ENCODE data around the gene BTNL9.

BTNL9 gene

DNA sequence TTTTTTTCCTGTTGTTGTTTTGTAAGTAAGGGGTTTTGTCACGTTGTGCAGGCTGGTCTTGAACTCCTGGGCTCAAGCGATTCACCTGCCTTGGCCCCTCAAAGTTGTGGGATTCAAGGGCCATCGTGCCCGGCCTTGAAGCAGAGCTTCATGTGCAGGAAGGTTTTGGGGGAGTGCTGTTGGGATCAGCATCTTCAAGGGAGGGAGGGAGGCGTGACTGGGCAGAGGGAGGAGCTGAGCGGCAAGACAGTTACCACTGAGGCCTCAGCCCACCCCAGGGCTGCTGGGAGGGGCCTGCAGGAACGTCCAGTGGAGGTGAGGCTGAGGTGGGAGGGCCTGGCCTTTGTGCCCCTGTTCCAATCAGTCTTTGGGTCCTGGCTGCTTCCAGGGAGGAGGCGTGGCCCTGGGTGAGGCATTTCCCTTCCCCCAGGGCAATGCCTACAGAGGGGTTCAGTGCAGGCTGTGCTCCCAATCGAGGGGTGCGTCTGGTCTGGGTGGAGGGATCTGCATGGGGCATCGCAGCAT, 69.5 kb downstream of the BTNL9 start:
- TF ChIP-seq, protein P1, sequence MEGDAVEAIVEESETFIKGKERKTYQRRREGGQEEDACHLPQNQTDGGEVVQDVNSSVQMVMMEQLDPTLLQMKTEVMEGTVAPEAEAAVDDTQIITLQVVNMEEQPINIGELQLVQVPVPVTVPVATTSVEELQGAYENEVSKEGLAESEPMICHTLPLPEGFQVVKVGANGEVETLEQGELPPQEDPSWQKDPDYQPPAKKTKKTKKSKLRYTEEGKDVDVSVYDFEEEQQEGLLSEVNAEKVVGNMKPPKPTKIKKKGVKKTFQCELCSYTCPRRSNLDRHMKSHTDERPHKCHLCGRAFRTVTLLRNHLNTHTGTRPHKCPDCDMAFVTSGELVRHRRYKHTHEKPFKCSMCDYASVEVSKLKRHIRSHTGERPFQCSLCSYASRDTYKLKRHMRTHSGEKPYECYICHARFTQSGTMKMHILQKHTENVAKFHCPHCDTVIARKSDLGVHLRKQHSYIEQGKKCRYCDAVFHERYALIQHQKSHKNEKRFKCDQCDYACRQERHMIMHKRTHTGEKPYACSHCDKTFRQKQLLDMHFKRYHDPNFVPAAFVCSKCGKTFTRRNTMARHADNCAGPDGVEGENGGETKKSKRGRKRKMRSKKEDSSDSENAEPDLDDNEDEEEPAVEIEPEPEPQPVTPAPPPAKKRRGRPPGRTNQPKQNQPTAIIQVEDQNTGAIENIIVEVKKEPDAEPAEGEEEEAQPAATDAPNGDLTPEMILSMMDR (IDR thresholded peaks at IDR 0.05; ENCODE audit: insufficient read depth, low read depth, low read length, missing control alignments): no peak
- no peak overlapping the region for H3K4me3 ChIP-seq (ENCODE audit: low read depth, low read length)
- DNase-seq (ENCODE audit: low read depth): no peak

DNA sequence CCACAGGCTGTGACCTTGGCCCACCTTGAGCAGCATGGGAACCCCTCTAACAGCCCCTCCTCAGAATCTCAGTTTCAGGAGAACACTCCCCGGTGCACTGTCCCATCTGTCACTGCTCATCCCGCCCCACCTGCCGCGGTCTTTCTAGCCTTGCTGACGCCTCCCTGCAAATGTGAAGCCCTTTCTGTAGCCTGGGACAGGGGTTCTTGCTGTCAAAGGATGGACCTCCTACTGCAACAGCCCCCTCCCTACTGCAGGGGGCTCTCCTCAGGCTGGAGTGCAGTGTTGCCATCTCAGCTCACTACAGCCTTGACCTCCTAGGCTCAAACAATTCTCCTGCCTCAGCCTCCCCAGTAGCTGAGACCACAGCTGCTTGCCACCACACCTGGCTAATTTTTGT, 70.9 kb downstream of the BTNL9 start:
- DNase-seq (ENCODE audit: low read depth): no peak
- TF ChIP-seq, protein P1 (IDR thresholded peaks at IDR 0.05; ENCODE audit: insufficient read depth, low read depth, low read length, missing control alignments): no peak
- no peak overlapping the region for H3K4me3 ChIP-seq (ENCODE audit: low read depth, low read length)

All from GM12865 (cell line).